ENCODE data around the gene RFX4.

Gene RFX4

GRCh38 chr12:106801167-106801708, 218.4 kb downstream of the RFX4 start:
- DNase-seq (ENCODE audit: low read depth in 3 of 3, low spot score in 1 of 3), result no peak

DNA sequence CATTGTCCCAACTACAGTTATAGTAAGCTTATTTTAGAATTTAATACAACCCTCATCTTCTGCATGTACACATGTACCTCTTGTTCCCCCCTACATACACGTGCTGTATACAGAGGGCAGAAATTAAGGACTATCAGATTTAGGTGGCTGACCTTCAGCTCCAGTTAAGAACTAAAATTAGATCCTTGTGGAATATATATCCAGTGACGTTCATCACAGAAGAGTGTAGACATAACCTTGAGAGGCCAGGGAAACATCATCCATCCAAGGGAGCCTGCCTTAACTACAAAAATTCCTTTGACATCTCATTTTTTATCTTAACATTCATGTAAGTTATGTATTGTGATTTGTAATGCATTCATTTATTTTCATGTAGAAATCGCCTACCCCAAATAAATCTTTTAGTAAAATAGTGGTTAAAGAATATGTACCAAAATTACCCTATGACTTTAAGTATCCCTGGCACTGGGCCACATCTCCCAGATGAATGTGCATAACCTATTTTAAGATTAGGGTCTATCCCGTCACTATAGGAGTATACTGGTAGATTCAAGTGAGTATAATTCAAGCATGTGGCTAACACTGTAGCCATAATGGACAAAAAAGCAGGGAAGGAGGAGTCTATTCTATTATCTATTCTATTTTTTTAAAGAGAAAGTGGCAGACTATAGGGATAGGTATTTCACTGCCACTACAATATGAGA, 219.2 kb downstream of the RFX4 start:
- no peak for DNase-seq (ENCODE audit: low read depth in 3 of 3, low spot score in 1 of 3)

- no peak for DNase-seq (ENCODE audit: low read depth in 3 of 3, low spot score in 1 of 3)
Measured at GRCh38 chr12:106804668-106805067, 221.9 kb downstream of the RFX4 start.

Data from stimulated activated CD4-positive, alpha-beta T cell treated with anti-CD3 and anti-CD28 coated beads, TNF-alpha, amount 100 ng/mL, for 1 hour (primary cell).